HCEC 1CT (cell line): ENCODE measurements around the gene MSL1.

Source experiments
- DNase-seq: peaks from one replicate; pipeline ENCODE4 v3.0.0-alpha.2; 2017

Gene MSL1

DNA sequence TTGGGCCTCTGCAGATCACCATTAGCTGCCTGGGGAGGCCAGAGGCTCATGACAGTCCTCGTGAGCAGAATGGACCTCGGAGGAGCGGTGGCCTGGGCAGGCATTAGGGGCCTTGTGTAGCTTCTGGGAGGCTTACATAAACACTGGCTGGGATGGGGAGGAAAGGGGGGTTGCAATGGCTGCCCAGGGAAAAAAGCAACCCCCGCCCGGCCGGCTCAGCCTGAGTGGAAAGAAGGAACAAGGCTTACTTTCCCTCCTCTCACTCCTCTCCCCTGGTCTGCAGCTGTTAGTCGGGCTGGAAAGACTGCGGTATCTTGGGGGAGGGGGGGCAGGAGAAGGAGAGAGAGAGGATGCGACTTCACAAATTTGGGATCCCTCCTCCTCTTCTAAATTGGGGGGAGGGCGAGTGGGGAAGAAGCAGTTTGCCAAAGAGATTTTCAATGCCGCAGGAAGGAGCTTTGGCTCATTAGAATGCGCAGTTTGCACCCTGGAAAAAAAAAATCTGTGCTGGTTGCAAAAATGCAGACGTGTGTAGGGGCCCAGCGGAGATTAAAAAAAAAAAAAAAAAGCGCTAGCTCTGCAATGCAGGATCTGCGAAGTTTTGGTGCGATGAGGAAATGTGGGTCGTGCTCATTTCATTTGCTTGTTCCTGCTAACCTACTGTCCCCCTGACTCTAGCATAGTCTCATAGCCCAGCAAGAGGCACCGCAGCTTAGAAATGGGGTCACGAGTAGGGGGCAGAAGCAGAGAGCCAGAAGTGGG, 14.8 kb upstream of the MSL1 start:
- no peak for DNase-seq

DNA sequence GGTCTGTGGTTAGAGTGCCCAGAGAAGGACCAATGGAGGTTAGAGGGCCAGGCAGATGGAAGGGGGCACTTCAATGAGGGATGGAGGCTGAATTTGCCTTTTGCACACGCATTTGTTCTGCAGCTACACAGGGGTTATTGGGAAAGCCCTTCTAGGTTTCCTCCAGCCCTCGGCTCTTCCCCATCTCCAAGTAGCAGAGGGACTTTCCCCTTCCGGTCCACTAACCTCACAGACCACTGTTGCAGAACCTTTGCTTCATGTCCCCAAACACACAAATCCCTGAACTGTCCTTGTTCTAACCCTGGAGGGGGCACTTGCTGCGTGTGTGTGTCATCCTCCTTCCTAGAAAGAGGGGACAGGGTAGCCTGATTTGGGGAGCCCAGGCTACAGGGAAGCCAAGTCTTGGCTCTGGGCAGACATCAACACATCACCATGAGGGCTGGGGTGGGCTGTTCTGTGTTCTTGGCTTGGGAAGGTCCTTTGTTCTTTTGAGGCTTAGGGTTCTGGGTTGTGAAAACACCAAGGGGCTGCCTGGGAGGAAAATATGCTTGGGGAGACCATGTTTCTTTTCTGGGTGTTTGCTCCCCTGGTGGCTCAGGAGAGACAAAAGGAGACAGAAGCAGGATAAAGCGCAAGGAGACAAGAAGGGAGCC, 14.1 kb upstream of the MSL1 start:
- DNase-seq, result peak; percentile 8

DNA sequence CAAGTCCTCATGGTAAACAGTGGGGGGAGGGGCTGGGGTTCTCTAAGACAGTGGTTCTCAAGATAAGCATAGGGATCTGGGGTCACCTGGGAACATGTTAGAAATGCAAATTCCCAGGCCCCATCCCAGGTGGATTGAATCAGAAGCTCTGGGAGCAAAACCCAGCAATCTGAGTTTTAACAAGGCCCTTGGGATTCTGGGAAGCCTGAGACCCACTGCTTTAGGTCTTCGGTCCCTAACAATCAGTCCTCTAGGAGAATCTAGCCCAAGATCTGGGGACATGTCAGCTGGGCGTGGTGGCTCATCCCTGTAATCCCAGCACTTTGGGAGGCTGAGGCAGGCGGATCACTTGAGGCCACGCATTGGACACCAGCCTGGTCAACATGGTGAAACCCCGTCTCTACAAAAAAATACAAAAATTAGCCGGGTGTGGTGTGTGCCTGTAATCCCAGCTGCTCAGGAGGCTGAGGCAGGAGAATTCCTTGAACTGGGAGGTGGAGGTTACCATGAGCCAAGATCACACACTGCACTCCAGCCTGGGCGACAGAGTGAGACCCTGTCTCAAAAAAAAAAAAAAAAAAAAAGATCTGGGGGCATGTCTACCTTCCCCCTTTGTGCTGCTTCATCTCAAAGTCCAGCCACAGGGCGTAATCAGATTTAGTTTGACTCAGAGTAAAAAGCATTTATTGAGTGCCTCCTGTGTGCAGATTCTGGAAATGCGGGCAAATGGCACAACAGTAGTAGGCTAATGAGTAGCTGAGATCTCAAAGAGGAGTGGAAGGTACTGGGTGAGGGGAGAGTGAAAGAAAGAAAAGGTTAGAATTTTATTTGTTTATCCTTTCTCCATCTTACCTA, 12.6 kb upstream of the MSL1 start:
- DNase-seq, result peak; percentile 12

DNA sequence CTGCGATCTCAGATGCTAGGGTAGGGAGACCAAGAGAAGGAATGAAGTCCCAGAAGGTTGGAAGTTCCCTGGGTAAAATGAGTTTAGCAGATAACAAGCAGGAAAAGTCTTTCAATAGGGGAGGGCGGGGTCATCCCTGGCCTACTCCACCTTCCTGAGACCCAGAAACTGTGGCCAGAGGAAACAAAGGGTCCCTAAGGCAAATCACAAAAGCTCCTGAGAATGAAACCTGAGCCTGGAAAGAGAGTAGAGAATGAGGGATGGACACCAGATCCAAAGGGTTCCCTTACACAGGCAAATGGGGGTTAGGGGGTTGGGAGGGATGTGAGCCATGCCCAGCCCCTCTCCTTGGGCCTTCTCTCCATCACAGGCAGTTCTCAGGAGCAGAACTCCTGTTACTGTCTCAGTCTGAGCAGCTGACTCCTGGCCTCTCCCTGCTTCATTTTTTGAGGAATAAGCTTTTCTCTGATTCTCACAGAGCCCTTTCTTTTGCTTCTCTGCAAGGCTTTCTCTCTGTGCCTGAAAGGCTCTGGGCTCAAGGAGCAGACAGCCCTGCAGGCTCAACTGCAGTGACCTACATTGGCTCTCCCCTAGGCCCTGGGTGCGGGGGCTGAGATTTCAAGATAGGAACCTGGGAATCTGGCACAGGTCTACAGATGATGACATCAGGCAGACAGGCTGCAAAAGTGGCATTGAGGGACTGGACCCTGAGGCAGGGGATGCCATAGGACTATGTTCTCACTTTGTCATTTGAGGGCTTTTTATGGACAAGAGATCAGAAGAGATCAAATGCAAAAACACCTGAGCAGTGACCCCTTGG, 11.5 kb upstream of the MSL1 start:
- no peak for DNase-seq

DNA sequence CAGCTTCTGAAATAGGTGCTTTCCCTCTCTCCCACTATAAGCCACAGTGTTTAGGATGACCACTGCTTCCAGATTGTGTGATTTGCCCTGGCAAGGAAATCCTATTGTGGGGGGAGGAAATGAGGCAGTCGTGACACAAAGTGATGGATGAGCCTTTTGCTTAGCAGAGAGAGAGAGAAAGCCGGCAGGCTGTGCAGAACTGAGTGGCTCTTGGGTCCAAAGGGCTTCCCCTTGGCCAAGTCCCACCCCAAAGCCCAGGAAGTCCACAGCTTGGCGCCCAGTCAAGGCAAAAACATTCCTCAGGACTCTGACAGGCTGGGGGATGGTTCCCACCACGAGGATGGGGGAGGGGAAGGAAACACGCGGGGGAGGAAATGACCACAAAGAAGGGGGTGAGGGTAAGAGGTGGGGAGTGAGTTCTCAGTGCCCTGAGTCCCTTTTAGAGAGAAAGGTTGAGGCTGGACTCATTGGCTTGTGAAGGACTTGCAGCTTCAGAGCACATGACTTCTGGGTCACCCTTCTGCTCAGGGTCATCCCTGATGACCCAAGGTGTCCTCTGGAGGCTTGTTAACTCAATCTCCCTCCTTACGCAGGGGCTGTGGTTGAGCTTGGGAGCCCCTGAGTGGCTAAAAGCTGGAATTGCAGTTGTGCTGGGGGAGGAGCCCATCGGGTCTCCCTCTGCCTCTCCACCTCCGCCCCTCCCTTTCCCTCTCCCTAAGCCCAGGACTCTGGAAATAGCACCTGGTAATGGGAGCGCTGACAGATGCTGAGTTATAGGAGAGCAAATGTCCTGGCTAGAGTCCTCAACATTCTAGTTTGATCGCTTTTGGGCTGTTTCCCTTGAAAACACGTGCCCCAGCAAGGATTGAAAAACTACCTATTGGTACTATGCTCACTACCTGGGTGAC, 10.3 kb upstream of the MSL1 start:
- DNase-seq, result peak; percentile 97

DNA sequence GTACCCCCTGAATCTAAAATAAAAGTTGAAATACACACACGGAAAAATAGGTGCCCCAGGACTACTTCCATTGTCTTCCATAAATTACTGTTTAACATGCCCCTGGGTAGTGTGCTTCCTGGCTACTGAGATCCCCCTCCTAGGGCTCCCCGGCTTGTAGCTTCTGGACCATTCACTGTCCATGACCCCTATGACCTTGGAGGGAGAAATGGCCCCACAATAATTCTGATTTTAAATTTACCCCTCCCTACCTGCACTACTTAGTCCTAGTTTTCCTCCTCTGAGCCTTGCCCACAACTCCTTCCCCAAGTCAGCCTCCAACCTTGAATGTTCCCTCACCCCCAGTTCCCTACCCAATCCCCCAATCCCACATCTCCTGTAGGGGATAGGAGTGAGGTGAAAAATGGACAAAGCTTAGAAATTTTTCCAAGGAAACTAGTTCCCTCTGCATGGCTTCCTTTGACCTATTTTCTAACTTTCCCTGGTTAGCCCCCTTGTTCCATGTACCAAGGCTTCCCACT, 9.5 kb upstream of the MSL1 start:
- no peak for DNase-seq

GRCh38 chr17:40112718-40113109, 9.1 kb upstream of the MSL1 start:
- DNase-seq, result no peak

DNA sequence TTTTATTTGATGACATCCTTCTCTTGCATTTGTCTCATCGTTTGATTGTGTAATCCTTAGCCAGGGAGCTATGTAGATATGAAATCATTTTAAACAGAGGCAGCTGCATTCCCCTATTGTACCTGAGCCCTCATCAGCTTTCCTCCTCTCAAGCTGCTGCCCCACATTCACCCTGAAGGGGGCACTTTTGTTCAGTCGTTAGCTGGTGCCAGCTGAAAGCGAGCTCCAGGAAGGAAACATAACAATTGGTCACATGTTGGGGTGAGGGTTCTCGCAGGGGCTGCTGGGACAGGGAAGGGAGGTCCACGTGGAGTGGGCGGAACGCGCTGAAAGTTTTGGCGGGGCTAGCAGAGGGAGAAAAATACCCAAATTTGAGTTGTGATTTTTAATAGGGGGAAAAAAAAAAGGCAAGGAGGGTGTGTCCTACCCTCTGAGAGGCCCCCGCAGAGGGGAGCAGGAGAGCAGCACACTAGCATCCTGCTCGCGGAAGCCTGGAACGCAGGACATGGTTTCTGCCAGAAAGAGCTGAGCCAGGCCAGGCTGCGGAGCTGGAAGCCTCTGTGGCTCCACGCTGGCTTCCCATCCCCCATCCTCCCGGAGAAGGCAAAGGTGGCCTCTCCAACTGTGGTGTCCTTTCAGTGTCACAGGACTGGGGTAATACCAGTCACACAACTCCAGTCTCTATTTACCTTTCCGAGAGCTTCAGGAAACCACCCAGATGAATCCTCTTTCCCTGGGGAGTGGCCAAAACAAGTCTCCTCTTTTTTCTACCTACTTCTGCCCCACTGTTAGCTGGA, 8.5 kb upstream of the MSL1 start:
- peak; percentile 95 for DNase-seq

GRCh38 chr17:40113907-40114245, 7.9 kb upstream of the MSL1 start:
- peak; percentile 47 for DNase-seq

DNA sequence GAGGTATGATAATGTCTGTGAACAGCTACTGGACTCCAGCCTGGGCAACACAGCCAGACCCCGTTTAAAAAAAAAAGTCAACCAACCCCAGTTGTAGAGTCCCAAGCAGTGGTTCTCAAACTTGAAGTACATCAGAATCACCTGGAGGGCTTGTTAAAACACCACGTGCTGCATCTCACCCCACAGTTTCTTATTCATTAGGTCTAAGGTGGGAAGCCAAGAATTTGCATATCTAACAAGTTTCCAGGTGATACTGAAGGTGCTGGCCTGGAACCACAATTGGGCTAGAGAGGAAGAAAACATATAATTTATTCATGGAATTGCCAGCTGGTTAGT, 6.7 kb upstream of the MSL1 start:
- DNase-seq, result no peak

GRCh38 chr17:40122136-40122998, 596 bp downstream of the MSL1 start:
- peak; percentile 49 for DNase-seq

GRCh38 chr17:40122999-40123810, 1.4 kb downstream of the MSL1 start:
- DNase-seq, result peak; percentile 26

DNA sequence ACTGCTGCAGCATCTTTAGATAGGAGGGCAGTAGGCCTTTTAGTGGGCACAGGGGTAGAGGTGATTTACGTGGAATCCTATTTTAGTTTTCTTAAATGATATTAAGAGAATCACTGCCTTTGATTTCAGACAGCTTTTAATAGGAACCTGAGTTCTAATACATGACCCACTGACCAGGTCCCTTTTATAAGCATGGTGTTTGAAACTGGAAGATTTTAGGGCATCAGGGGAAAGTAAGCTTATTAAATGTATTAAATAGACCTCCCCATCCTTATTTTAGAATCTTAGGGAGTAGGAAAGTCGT, 2.0 kb downstream of the MSL1 start:
- no peak for DNase-seq

DNA sequence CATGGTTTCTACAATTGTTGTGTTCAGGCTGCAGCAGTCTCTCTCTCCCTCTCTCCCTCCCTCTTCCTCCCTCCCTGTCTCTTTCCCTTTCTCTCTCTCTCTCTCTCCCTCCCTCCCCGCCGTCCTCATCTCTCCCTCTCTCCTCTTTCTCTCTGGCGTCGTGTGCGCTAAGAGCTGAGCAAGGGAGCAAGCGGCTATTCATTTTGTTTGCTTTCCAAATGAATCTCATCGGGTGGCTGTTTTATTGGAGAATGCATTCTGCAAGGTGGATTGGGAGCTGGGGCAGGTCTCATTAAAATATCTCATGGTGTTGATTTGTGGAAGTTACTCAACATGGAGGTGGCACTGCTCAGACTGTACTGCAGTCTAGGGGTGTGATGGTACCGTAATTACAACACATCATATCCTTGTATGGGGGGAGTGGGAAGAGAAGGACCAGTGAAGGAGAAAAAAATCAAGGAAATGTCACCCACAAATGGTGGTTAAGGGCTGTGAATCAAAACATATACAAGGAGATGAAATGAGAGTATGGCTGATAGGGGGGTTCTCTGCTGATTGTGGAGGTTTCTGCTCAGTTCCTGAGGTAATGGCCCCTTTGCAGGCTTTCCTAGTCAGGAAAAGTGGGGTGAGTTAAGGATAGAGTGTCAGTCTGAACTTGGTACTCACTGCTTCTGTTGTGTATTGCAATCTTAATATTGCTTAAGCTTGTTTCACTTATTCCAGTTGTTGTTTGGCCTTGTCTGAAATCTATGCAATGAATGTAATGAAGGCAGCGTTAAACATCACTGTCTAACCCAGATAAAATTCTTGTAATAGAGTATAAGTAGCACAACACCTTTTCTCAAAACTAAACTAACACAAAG, 2.7 kb downstream of the MSL1 start:
- DNase-seq, result no peak

GRCh38 chr17:40129498-40129897, 7.7 kb downstream of the MSL1 start:
- no peak for DNase-seq

DNA sequence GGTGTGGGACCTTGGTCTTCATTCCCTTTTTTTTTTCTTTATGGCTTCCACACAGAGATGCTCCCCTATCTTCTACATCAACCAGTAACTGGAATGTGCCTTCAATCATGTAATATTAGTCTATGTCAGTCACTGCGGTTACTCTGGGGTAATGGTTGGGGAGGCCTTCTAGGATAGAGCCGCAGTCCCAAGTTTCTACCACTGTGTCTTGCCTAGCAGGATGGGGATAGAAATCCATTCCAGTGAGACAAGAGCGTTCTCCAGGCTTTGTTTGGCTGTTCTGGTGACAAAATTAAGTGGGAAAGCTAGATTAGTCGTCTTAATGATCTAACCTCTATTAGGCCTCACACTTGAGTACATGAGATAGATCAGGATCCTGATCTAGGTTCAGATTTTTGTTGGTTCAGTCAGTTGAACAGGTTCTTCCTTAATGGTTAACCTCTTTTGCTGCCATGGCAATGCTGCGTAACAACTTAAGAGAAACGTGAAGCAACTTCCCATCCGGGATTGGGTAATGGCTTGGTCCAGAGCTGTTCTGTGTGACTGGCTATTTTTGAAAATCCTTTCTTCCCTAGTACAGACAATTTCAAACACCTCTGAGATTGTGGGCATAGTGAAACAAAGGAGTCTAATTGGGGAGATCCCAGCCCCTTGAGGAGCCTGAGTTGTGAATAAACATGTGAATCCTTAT, 8.7 kb downstream of the MSL1 start:
- DNase-seq, result no peak

GRCh38 chr17:40134184-40134583, 12.4 kb downstream of the MSL1 start:
- no peak for DNase-seq

DNA sequence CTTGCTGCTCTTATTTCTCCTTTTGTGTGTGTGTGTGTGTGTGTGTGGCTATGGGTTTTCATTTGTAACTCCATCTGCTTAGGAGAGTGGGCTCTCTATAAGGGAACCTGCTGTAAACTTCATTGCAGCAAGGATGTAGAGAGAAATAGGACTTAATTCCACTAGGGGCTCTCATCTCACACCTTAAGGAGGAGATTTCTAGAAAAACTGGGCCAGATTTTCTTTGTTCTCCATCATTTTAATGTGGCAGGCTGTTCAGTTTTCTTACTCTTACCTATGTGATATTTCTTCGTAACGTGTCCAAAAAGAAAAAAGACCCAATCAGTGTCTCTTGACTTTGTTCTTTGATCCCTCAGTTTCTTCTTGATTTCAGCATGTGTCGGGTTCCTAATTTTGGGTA, 14.0 kb downstream of the MSL1 start:
- no peak for DNase-seq
